Pancreas (tissue), 10 donors: Measurements from ENCODE around the gene PEX6. TPM values are rescaled to one million over a fixed set of nuclear protein-coding genes. Genes with fewer than 3 reads are reported as not detected.

Experiments
- ATAC-seq, 4 donors: fragments of 200-7000 bp; cut with Tn5 transposase; one replicate each; pipeline versions ENCODE4 v1.8.0 to v1.9.1; 2020; ENCODE audit warnings: mild to moderate bottlenecking in 4 of 4, moderate library complexity in 4 of 4
- DNase-seq, 6 donors: peaks; one replicate each; pipeline ENCODE4 v3.0.0-alpha.2; 2020
- FAIRE-seq: peaks from 2 replicates; lab custom pipeline; 2012; peaks lifted over from hg19 to GRCh38; lab: Jason Lieb, UNC
- H3K27ac ChIP-seq, 4 donors: fragments of 200-600 bp; sonication (generic); 1 replicate in 3 of 4; 2 replicates in 1 of 4; pipeline versions ENCODE4 v1.5.0 to v1.8.0; 2020
- H3K27me3 ChIP-seq, 4 donors: fragments of 200-600 bp; one replicate each; pipeline ENCODE4 v1.8.0; 2021
- H3K36me3 ChIP-seq, 3 donors: fragments of 200-600 bp; sonication (generic) in 1 of 3; one replicate each; pipeline versions ENCODE4 v1.5.0 to v1.8.0; 2020 to 2021
- H3K4me1 ChIP-seq, 3 donors: fragments of 200-600 bp; one replicate each; pipeline ENCODE4 v1.8.0; 2021
- H3K4me3 ChIP-seq, 4 donors: fragments of 200-600 bp; sonication (generic) in 2 of 4; one replicate each; pipeline versions ENCODE4 v1.5.0 to v1.8.0; 2020 to 2021
- H3K9me3 ChIP-seq, 4 donors: fragments of 200-600 bp; one replicate each; pipeline ENCODE4 v1.8.0; 2021
- CTCF ChIP-seq, 4 donors: fragments of 200-600 bp; sonication (generic) in 3 of 4; IDR thresholded peaks; one replicate each; pipeline versions ENCODE4 v1.5.0 to v1.8.0; 2021; ENCODE audit warnings: antibody characterized with exemption in 4 of 4
- WGBS, 2 donors: extraction: QIAGEN DNeasy Blood & Tissue Kit; methylation state at CpG; one replicate each; pipeline ENCODE4 v1.1.7; 2013; 5-methylcytosine and 5-hydroxymethylcytosine counted together
- intact Hi-C, 3 donors: fragments of 100-400 bp; cut with DNase I; formaldehyde crosslinking; loops; one replicate each; pipeline versions ENCODE4 v1.11.1 to v1.14.2; 2022
- polyA plus RNA-seq, 2 donors: library from polyadenylated mRNA; stranded (reverse); fragments of 200-250 nt; gene quantifications; one replicate each; pipeline ENCODE4 v1.2.3, GENCODE V29; 2013
- total RNA-seq, 6 donors: library from RNA; stranded (reverse); fragmentation: NEBNext Ultra II Directional in 4 of 6; extraction: Animal tissue kit (Norgen Biotek cat#: 25700) in 4 of 6; gene quantifications; one replicate each; pipeline versions ENCODE4 v1.2.1 to v1.2.4, GENCODE V29; 2021 to 2023
- donor health status: healthy with polysubstance abuse.
- donor health status: DM: no; HTN: no; CAD: no; lungs with moderate emphysema.
- donor health status: DM: no; HTN: no; CAD: no.
- donor health status: control.
- donor health status: control.
- donor health status: Bipolar disorder and iron deficiency.
- donor health status: DM: yes; HTN: yes; CAD: no.
- donor health status: DM: no; HTN: no; CAD: no.
- donor health status: DM: no; HTN: no; CAD: no.
- donor health status: DM: yes; HTN: yes; CAD: no.

Gene PEX6
- total and polyA plus RNA-seq, 8 donors = 11.4 to 24.3 (median 17.6) TPM

DNA sequence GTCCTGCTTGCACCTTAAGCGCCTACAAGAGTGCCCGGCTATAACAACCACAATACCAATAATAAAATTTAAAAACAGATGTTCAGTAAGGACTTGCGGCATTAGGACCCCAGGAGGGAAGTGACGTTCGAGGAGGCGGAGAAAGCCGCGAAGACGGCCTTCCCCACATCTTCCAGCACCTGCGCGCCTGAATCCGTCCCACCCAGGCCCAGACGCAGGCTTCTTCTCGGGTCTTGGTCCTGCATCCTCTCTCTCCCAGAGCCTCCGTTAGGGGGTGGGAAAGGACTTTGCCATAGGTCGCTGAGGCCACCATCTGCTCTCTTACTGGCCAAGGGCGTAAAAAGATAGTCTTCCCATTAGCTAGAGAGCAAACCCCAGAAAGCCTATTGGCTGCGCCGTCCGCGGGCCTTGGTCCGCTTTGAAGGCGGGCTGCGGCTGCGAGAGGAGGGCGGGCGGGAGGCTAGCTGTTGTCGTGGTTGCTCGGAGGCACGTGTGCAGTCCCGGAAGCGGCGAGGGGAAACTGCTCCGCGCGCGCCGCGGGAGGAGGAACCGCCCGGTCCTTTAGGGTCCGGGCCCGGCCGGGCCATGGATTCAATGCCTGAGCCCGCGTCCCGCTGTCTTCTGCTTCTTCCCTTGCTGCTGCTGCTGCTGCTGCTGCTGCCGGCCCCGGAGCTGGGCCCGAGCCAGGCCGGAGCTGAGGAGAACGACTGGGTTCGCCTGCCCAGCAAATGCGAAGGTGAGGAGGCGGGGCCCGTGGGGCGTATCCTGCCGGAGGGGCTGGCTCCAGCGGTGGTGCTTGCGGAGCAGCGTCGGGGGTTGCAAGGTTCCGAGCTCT, 49.8 kb downstream of the PEX6 start, which contains the start of gene CNPY3:
Gene CNPY3, plus strand, starts transcription at position 495 of the 835 bp plus-strand sequence. Its CDS starts 91 bp downstream, at position 586.
- peaks cover 0 to 21% (median 18%) of the 10 kb centered on the region in 3 donors for H3K4me1 ChIP-seq
- no peak for TF ChIP-seq CTCF (IDR thresholded peaks at IDR 0.05)

GRCh38 chr6:42925248-42925857, 53.6 kb downstream of the PEX6 start:
- FAIRE-seq (no peak), DNase-seq (peak in 1 of 6 donors; percentile 67), ATAC-seq (no peak)
- Histone ChIP-seq H3K9me3 (no peaks in the 10 kb centered on the region), H3K36me3 (no peaks in the 10 kb centered on the region), H3K4me1 (peaks cover 0 to 6% (median 1%) of the 10 kb centered on the region in 3 donors), H3K27me3 (no peaks in the 10 kb centered on the region), H3K27ac (no peak overlapping the region), H3K4me3 (no peak overlapping the region)
- no peak for TF ChIP-seq CTCF (IDR thresholded peaks at IDR 0.05)
- intact Hi-C loops = no loop called here
- 48 to 62% methylated on average over 21 to 23 of the region's 23 CpGs for WGBS, 2 donors

More for the DNA sequence above, 49.8 kb downstream of the PEX6 start, which contains the start of gene CNPY3:
- intact Hi-C loops = no loop called here
- Histone ChIP-seq H3K27me3 (no peaks in the 10 kb centered on the region), H3K9me3 (no peaks in the 10 kb centered on the region), H3K27ac (peak within 1 kb of the TSS; percentile 80 to 93 (median 88)), H3K4me3 (peak within 1 kb of the TSS; percentile 52 to 84 (median 58)), H3K36me3 (peaks cover 0 to 1% (median 1%) of the 10 kb centered on the region in 3 donors)
- FAIRE-seq (no peak), DNase-seq (peak; percentile 90 to 97 (median 93)), ATAC-seq (peak; percentile 89 to 96 (median 91))
- WGBS, 2 donors = 0 to 1% methylated on average over 57 to 63 of the region's 63 CpGs

GRCh38 chr6:42923666-42924065, 55.3 kb downstream of the PEX6 start:
- DNase-seq (no peak), FAIRE-seq (no peak), ATAC-seq (peak in 2 of 4 donors; percentile 6 to 44)
- Histone ChIP-seq H3K27me3 (no peaks in the 10 kb centered on the region), H3K27ac (no peak overlapping the region), H3K36me3 (no peaks in the 10 kb centered on the region), H3K9me3 (no peaks in the 10 kb centered on the region), H3K4me3 (no peak overlapping the region), H3K4me1 (peaks cover 0 to 6% (median 0%) of the 10 kb centered on the region in 3 donors)
- intact Hi-C loops = no loop called here
- 85 to 93% methylated on average over 2 of the region's 2 CpGs for WGBS, 2 donors
- no peak for TF ChIP-seq CTCF (IDR thresholded peaks at IDR 0.05)

GRCh38 chr6:42921801-42922200, 57.2 kb downstream of the PEX6 start:
- no peaks in the 10 kb centered on the region for H3K27me3 ChIP-seq
- intact Hi-C loops = no loop called here
- WGBS, 2 donors = 61 to 71% methylated on average over 6 of the region's 6 CpGs
- ATAC-seq (no peak), DNase-seq (no peak), FAIRE-seq (no peak)
- H3K4me1 ChIP-seq = no peaks in the 10 kb centered on the region
- H3K36me3 ChIP-seq = no peaks in the 10 kb centered on the region
- no peak overlapping the region for H3K4me3 ChIP-seq
- TF ChIP-seq CTCF (IDR thresholded peaks at IDR 0.05) = no peak
- no peak overlapping the region for H3K27ac ChIP-seq
- H3K9me3 ChIP-seq = no peaks in the 10 kb centered on the region
